ENCODE results near the gene WWOX. TPM values are rescaled to one million over a fixed set of nuclear protein-coding genes. Genes with fewer than 3 reads are reported as not detected.

WWOX gene
- total RNA-seq, 1 experiment from 2014 or later, result 15.6 TPM

DNA sequence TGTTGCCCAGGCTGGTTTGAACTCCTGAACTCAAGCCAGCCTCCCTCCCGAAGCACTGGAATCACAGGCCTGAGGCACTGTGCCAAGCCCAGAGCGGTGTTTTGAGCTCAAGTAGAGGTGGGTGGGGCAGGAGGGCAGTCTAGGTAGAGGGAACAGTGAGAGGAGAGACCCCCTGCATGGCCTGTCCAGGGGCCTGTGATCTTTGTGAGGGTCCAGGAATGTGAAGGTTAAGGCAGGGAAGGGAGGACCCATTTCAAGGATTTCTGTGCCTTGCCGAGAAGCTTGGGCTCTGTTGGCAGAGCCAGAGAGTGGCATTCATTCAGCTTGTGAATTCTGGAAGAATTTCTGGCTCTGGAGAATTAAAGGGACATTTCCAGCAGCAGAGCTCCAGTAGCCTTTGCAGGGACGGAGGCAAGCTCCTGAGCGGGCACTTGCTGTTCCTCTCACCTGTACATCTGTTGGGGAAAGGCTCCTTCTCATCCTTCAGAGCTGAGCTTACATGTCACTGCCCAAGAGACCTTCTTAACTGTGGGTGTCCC is 2.7 kb downstream of the WWOX start:
- TF ChIP-seq, protein P1, sequence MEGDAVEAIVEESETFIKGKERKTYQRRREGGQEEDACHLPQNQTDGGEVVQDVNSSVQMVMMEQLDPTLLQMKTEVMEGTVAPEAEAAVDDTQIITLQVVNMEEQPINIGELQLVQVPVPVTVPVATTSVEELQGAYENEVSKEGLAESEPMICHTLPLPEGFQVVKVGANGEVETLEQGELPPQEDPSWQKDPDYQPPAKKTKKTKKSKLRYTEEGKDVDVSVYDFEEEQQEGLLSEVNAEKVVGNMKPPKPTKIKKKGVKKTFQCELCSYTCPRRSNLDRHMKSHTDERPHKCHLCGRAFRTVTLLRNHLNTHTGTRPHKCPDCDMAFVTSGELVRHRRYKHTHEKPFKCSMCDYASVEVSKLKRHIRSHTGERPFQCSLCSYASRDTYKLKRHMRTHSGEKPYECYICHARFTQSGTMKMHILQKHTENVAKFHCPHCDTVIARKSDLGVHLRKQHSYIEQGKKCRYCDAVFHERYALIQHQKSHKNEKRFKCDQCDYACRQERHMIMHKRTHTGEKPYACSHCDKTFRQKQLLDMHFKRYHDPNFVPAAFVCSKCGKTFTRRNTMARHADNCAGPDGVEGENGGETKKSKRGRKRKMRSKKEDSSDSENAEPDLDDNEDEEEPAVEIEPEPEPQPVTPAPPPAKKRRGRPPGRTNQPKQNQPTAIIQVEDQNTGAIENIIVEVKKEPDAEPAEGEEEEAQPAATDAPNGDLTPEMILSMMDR (conservative IDR thresholded peaks at IDR 0.05), result no peak
- Histone ChIP-seq H3T11ph (ENCODE audit: low read length) (no peak overlapping the region), H3K14ac (ENCODE audit: insufficient read depth, low read length) (no peak overlapping the region; the same call in 1 of the 2 replicates), H3K18ac (ENCODE audit: insufficient read length, low read depth, low read length) (no peak overlapping the region), H3K27me3 (ENCODE audit: insufficient read depth, low read length) (no peaks in the 10 kb centered on the region; the same call in 1 of the 2 replicates), H2AK5ac (ENCODE audit: insufficient read length, low read length) (no peak overlapping the region), H4K8ac (replicated peaks; ENCODE audit: insufficient read length, low read depth, low read length) (no peak overlapping the region), H3K79me2 (ENCODE audit: insufficient read depth, low read length) (no peaks in the 10 kb centered on the region), H4K91ac (ENCODE audit: insufficient read length, low read depth, low read length) (no peak overlapping the region), H3K4me1 (ENCODE audit: insufficient read depth, low read length) (no peaks in the 10 kb centered on the region), H3K79me1 (ENCODE audit: insufficient read depth, low read depth, low read length, poor library complexity, severe bottlenecking) (peaks cover 5% of the 10 kb centered on the region), H3K23ac (ENCODE audit: insufficient read length, low read depth, low read length) (no peak overlapping the region), H3K23me2 (ENCODE audit: insufficient read length, low read depth, low read length, poor library complexity, severe bottlenecking) (peaks cover 7% of the 10 kb centered on the region), H2BK20ac (ENCODE audit: low read depth, low read length, poor library complexity, severe bottlenecking) (no peak overlapping the region), H2BK120ac (ENCODE audit: low read depth, low read length, poor library complexity, severe bottlenecking) (no peak overlapping the region), H2BK5ac (ENCODE audit: insufficient read length, low read length) (no peak overlapping the region), H3K56ac (ENCODE audit: insufficient read length, low read depth, low read length) (no peak overlapping the region), H3K27ac (ENCODE audit: insufficient read length, low read depth, low read length) (no peak overlapping the region), H4K20me1 (ENCODE audit: control insufficient read depth, insufficient read depth, insufficient read length) (no peaks in the 10 kb centered on the region), H3K9ac (ENCODE audit: extremely low read depth, insufficient read length, low read length) (no peak overlapping the region), H4K5ac (ENCODE audit: insufficient read length, low read depth, low read length) (no peak overlapping the region), H2AFZ (ENCODE audit: low read length) (no peak overlapping the region), H2BK15ac (ENCODE audit: low read depth, low read length) (no peak overlapping the region), H3K9me3 (ENCODE audit: control insufficient read depth, low read depth, low read length) (no peaks in the 10 kb centered on the region), H2BK12ac (ENCODE audit: insufficient read length, low read depth, low read length) (no peak overlapping the region), H3K4ac (ENCODE audit: low read depth, low read length) (no peak overlapping the region), H3K4me2 (ENCODE audit: insufficient read depth, insufficient read length, low read length) (no peak overlapping the region)
- Mint-ChIP-seq H3K36me3 (ENCODE audit: insufficient read depth in 1 of 3, low read depth in 3 of 3) (peaks cover 0 to 4% (median 3%) of the 10 kb centered on the region in 3 experiments; a peak in 2 of 7 replicates), H3K27ac (no peak overlapping the region), H3K9me3 (no peaks in the 10 kb centered on the region), H3K4me3 (no peak overlapping the region; a peak in 1 of 5 replicates), H3K4me1 (peaks cover 11 to 21% of the 10 kb centered on the region in 2 experiments), H3K27me3 (ENCODE audit: low read depth) (peaks cover 14% of the 10 kb centered on the region)
- WGBS (ENCODE audit: extremely low coverage, insufficient read length, low lambda C conversion rate), result no CpG with 5 or more reads among the region's 5 CpGs
- no peak for DNase-seq
